ENCODE measurements around the gene DNAJC5.
"Not testable (repeated sequence)": the region's sequence is repeated elsewhere in the genome, so short reads cannot be mapped to it uniquely, and the experiment has no call there.

Gene DNAJC5

GRCh38 chr20:63894358-63895201 is at the start of gene DNAJC5:
Gene DNAJC5 (plus strand): TSS chr20:63895126. CDS start chr20:63928346, 33,220 bp downstream.
- peak; percentile 80 for DNase-seq

- no peak for DNase-seq
Measured at GRCh38 chr20:63846128-63846771, 48.7 kb upstream of the DNAJC5 start.

- no peak for DNase-seq
Measured at GRCh38 chr20:63846888-63847236, 48.1 kb upstream of the DNAJC5 start.

- DNase-seq: no peak
Measured at GRCh38 chr20:63847237-63848002, 47.5 kb upstream of the DNAJC5 start.

GRCh38 chr20:63848003-63848911 is 46.7 kb upstream of the DNAJC5 start:
- DNase-seq: no peak

GRCh38 chr20:63850689-63851547 is 44.0 kb upstream of the DNAJC5 start:
- DNase-seq: no peak

- not testable (repeated sequence) for DNase-seq
Measured at GRCh38 chr20:63851548-63851943, 43.4 kb upstream of the DNAJC5 start.

- not testable (repeated sequence) for DNase-seq
Measured at GRCh38 chr20:63853733-63854068, 41.2 kb upstream of the DNAJC5 start.

GRCh38 chr20:63854069-63854765 is 40.7 kb upstream of the DNAJC5 start:
- no peak for DNase-seq

- DNase-seq: no peak
Measured at GRCh38 chr20:63854766-63855362, 40.1 kb upstream of the DNAJC5 start.

GRCh38 chr20:63855363-63856097 is 39.4 kb upstream of the DNAJC5 start:
- DNase-seq: no peak

- DNase-seq: no peak
Measured at GRCh38 chr20:63856098-63856511, 38.8 kb upstream of the DNAJC5 start.

GRCh38 chr20:63857764-63858392 is 37.0 kb upstream of the DNAJC5 start:
- no peak for DNase-seq

GRCh38 chr20:63858393-63859165 is 36.3 kb upstream of the DNAJC5 start:
- no peak for DNase-seq

GRCh38 chr20:63859166-63859699 is 35.7 kb upstream of the DNAJC5 start:
- DNase-seq: no peak

- DNase-seq: no peak
Measured at GRCh38 chr20:63860325-63861051, 34.4 kb upstream of the DNAJC5 start.

GRCh38 chr20:63861365-63861934 is 33.5 kb upstream of the DNAJC5 start, which contains the start of gene ABHD16B:
Gene ABHD16B (plus strand): TSS chr20:63861498. CDS start chr20:63861541, 43 bp downstream.
- no peak for DNase-seq
